Aorta (tissue), 5 donors: ENCODE results near the gene GUCY2F. TPM values are rescaled to one million over a fixed set of nuclear protein-coding genes. Genes with fewer than 3 reads are reported as not detected.

Experiments used
- ATAC-seq: fragments of 200-7000 bp; cut with Tn5 transposase; one replicate; pipeline ENCODE4 v1.9.1; 2022; ENCODE audit warnings: moderate library complexity; ENCODE audit not compliant: low FRiP score
- DNase-seq, 2 donors: peaks; one replicate each; pipeline ENCODE4 v3.0.0-alpha.2; 2020
- H3K27ac ChIP-seq, 2 donors: one replicate each; pipeline ENCODE4 v1.5.1; 2013; ENCODE audit warnings: low read length in 2 of 2, mild to moderate bottlenecking in 2 of 2, moderate library complexity in 2 of 2, control low read depth in 1 of 2, inconsistent platforms in 1 of 2, low read depth in 1 of 2
- H3K27me3 ChIP-seq, 2 donors: one replicate each; pipeline ENCODE4 v1.6.1; 2013; ENCODE audit warnings: control low read depth in 1 of 2, low read length in 1 of 2, mild to moderate bottlenecking in 1 of 2, moderate library complexity in 1 of 2; ENCODE audit not compliant: insufficient read depth in 2 of 2, control insufficient read depth in 1 of 2
- H3K36me3 ChIP-seq, 2 donors: one replicate each; pipeline ENCODE4 v1.6.1; 2013; ENCODE audit warnings: control low read depth in 1 of 2, low read length in 1 of 2, mild to moderate bottlenecking in 1 of 2; ENCODE audit not compliant: insufficient read depth in 2 of 2, control insufficient read depth in 1 of 2
- H3K4me1 ChIP-seq, 2 donors: one replicate each; pipeline ENCODE4 v1.6.1; 2013; ENCODE audit warnings: low read length in 2 of 2, control low read depth in 1 of 2, mild to moderate bottlenecking in 1 of 2, moderate library complexity in 1 of 2; ENCODE audit not compliant: insufficient read depth in 2 of 2, control insufficient read depth in 1 of 2
- H3K4me3 ChIP-seq, 2 donors: one replicate each; pipeline ENCODE4 v1.5.1; 2013; ENCODE audit warnings: low read length in 2 of 2, control low read depth in 1 of 2, mild to moderate bottlenecking in 1 of 2
- H3K9me3 ChIP-seq: one replicate; pipeline ENCODE4 v1.6.1; 2013; ENCODE audit warnings: mild to moderate bottlenecking, low read length; ENCODE audit not compliant: control insufficient read depth
- WGBS, 2 donors: extraction: QIAGEN DNeasy Blood & Tissue Kit; methylation state at CpG; one replicate each; pipeline ENCODE4 v1.1.7; 2013; 5-methylcytosine and 5-hydroxymethylcytosine counted together
- intact Hi-C, 2 donors: fragments of 100-400 bp; cut with DNase I; formaldehyde crosslinking; loops; one replicate each; pipeline versions ENCODE4 v1.14.2 to v1.15.0; 2022
- polyA plus RNA-seq, 2 donors: library from polyadenylated mRNA; stranded (reverse); fragments of 200-250 nt; gene quantifications; one replicate each; pipeline ENCODE4 v1.2.3, GENCODE V29; 2013
- total RNA-seq, 2 donors: library from RNA; stranded (reverse); fragmentation: NEBNext Ultra II Directional; extraction: Animal tissue kit (Norgen Biotek cat#: 25700); gene quantifications; one replicate each; pipeline ENCODE4 v1.2.1, GENCODE V29; 2021
- donor health status: healthy with polysubstance abuse.
- donor health status: Bipolar disorder and iron deficiency.
- donor health status: DM: no; HTN: no; CAD: no.
- donor health status: DM: no; HTN: no; CAD: no.
- donor health status: DM: yes; HTN: yes; CAD: no.

The GUCY2F gene
- total and polyA plus RNA-seq, 4 donors = 0.09 TPM; not detected in 3

DNA sequence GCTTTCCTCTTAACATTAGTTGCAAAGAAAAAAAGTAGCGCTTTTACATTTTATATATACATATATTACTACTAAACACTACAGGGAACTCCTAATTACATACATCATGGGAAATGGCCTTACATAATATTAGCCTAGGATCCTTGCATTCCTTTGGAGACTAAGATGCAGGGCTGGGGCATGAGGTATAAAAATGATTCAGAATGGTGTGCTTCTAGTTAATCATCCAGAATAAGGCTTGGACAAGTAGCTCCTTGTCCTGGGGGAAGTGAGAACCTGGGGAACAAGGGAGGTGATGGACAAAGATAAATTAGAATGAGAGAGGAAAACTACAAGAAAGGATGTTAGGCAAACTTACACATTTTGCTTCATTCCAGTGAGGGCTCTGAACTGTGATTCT lies 3.0 kb upstream of the GUCY2F start:
- ATAC-seq (no peak), DNase-seq (no peak)
- Histone ChIP-seq H3K27me3 (no peaks in the 10 kb centered on the region), H3K4me3 (no peak overlapping the region), H3K4me1 (no peaks in the 10 kb centered on the region), H3K27ac (no peak overlapping the region), H3K36me3 (no peaks in the 10 kb centered on the region), H3K9me3 (no peaks in the 10 kb centered on the region)
- intact Hi-C loops = loop anchor here (5.0 to 10.0 kb wide), 4 partner anchors 142 to 402 kb away; partner anchors contain the start of gene KCNE5 (in 1 of the 2)
- whole genome bisulfite sequencing, 2 donors = 76 to 97% methylated on average over 1 of the region's 1 CpG

- Histone ChIP-seq H3K4me3 (no peak overlapping the region), H3K27ac (no peak overlapping the region), H3K27me3 (no peaks in the 10 kb centered on the region), H3K9me3 (no peaks in the 10 kb centered on the region), H3K4me1 (no peaks in the 10 kb centered on the region), H3K36me3 (no peaks in the 10 kb centered on the region)
- 8 to 18% methylated on average over 23 of the region's 23 CpGs for WGBS, 2 donors
- ATAC-seq = no peak
- intact Hi-C loops = loop anchor here in 1 of 2 donors (10.0 kb wide), 1 partner anchor 1271 kb away; no protein-coding TSS in a partner anchor
- peak in 1 of 2 donors; percentile 38 for DNase-seq
Measured at GRCh38 chrX:109475174-109475891, 6.6 kb downstream of the GUCY2F start.

GRCh38 chrX:109472939-109473735 lies 8.7 kb downstream of the GUCY2F start:
- H3K4me1 ChIP-seq = no peaks in the 10 kb centered on the region
- WGBS, 2 donors = 24 to 28% methylated on average over 7 of the region's 7 CpGs
- no peaks in the 10 kb centered on the region for H3K9me3 ChIP-seq
- DNase-seq (peak in 1 of 2 donors; percentile 50), ATAC-seq (no peak)
- no peaks in the 10 kb centered on the region for H3K27me3 ChIP-seq
- no peak overlapping the region for H3K4me3 ChIP-seq
- intact Hi-C loops = loop anchor here in 1 of 2 donors (10.0 kb wide), 1 partner anchor 1268 kb away; no protein-coding TSS in a partner anchor
- H3K36me3 ChIP-seq = no peaks in the 10 kb centered on the region
- no peak overlapping the region for H3K27ac ChIP-seq

- intact Hi-C loops = no loop called here
- Histone ChIP-seq H3K27me3 (no peaks in the 10 kb centered on the region), H3K36me3 (no peaks in the 10 kb centered on the region), H3K27ac (no peak overlapping the region), H3K4me1 (no peaks in the 10 kb centered on the region), H3K4me3 (no peak overlapping the region), H3K9me3 (no peaks in the 10 kb centered on the region)
- ATAC-seq (no peak), DNase-seq (no peak)
Measured at GRCh38 chrX:109464231-109464630, 17.7 kb downstream of the GUCY2F start.

DNA sequence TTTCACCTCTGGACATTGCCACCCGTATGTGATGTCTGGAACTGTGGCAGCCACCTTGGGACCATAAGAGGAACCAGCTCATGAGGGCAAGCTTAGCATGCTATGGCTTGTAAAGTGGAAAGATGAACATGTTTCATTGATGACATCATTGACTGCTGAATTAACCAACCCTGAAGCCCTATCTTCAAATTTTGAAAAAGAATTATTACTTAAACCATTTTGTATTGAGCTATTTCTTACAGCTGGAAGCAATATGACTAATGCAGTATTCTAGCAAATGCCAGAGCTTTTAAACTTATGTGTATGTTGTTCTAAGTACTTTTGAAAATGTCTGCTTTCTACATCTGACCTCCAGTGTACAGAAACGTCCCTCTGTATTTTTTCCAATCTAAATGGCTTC lies 18.1 kb downstream of the GUCY2F start:
- no peaks in the 10 kb centered on the region for H3K36me3 ChIP-seq
- no peak for DNase-seq
- H3K27me3 ChIP-seq = no peaks in the 10 kb centered on the region
- no peaks in the 10 kb centered on the region for H3K4me1 ChIP-seq
- WGBS, 2 donors = 50 to 66% methylated on average over 2 of the region's 2 CpGs
- intact Hi-C loops = no loop called here
- ATAC-seq = no peak
- H3K4me3 ChIP-seq = no peak overlapping the region
- no peaks in the 10 kb centered on the region for H3K9me3 ChIP-seq
- no peak overlapping the region for H3K27ac ChIP-seq

GRCh38 chrX:109448282-109448938 lies 33.5 kb downstream of the GUCY2F start:
- Histone ChIP-seq H3K9me3 (no peaks in the 10 kb centered on the region), H3K4me1 (no peaks in the 10 kb centered on the region), H3K27me3 (no peaks in the 10 kb centered on the region), H3K4me3 (no peak overlapping the region), H3K36me3 (no peaks in the 10 kb centered on the region), H3K27ac (no peak overlapping the region)
- intact Hi-C loops = no loop called here
- ATAC-seq (no peak), DNase-seq (no peak)
- WGBS, 2 donors = 59 to 65% methylated on average over 3 of the region's 3 CpGs

DNA sequence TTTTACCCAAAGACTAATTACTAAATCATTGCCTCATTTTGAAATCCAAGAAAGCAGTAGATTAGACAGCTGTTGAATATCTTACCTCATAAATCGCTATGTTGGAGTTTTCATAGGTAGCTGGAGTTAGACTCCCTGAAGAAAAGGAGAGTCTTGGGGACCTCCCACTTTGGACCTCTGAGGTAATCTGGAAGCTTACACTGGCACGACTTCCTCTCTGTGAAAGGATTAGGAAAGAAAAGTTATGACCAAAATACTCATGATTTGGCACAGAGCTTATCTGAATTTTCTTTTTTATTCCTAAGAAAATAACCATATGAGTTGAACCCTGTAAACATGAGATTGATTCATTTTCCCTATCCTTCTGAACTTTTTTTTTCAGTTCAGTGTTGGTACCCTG lies 40.6 kb downstream of the GUCY2F start:
- intact Hi-C loops = no loop called here
- Histone ChIP-seq H3K27me3 (no peaks in the 10 kb centered on the region), H3K4me3 (no peak overlapping the region), H3K36me3 (no peaks in the 10 kb centered on the region), H3K9me3 (no peaks in the 10 kb centered on the region), H3K27ac (no peak overlapping the region), H3K4me1 (no peaks in the 10 kb centered on the region)
- WGBS, 2 donors = 5 to 12% methylated on average over 2 of the region's 2 CpGs
- ATAC-seq = no peak
- DNase-seq = no peak

DNA sequence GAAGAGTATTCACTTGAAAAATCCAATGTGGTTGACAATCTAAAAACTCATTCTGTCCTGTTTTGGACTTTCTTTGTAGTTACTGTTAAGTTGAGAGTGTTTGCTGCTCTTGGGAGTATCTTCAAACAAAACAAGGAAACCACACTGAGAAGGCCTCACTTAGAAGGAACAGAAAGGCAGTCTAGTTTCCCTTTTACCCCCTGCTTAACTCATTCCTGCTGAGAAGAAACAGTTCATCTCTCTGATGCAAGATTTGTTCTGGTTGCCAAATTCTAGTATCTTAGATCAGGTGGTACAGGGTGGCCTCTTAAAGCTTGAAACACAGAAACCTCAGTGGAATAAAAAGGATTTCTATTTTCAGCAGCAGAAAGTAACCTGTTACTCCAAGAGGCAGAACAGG lies 41.4 kb downstream of the GUCY2F start:
- H3K36me3 ChIP-seq = no peaks in the 10 kb centered on the region
- H3K27ac ChIP-seq = no peak overlapping the region
- H3K27me3 ChIP-seq = no peaks in the 10 kb centered on the region
- H3K9me3 ChIP-seq = no peaks in the 10 kb centered on the region
- no peaks in the 10 kb centered on the region for H3K4me1 ChIP-seq
- no peak for DNase-seq
- ATAC-seq = no peak
- no peak overlapping the region for H3K4me3 ChIP-seq
- intact Hi-C loops = no loop called here
